Stimulated activated naive CD4-positive, alpha-beta T cell treated with Interleukin-2 at 50 U/mL for 16 hours (primary cell): ENCODE results near the gene ZNF567.

ENCODE experiments used
- DNase-seq: peaks from one replicate; lab custom pipeline; 2025; lab: John Stamatoyannopoulos, UW

The ZNF567 gene

DNA sequence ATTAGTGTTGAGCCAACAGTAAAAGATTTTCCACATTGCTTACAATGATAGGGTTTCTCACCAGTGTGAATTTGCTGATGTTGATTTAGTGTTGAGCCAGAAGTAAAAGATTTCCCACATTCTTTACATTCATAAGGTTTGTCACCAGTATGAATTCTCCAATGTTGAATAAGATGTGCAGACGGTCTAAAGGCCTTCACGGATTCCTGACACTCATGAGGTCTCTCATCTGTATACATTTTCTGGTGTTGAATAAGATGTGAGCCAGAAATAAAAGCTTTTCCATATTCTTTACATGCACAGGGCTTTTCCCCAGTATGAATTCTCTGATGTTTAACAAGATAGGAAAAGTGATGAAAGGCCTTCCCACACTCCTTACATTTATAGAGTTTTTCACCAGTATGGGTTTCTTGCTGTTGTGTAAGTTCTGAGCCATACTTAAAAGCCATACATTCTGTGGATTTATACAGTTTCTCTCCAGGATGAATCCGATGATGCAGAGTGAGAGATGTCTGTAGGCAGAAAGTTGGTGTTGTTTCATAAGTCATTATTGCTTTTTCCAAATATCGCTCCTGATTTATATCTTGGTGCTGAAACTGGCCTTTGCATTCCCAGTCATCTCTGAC is 62.8 kb downstream of the ZNF567 start:
- no peak for DNase-seq
